ENCODE data around the gene PCDHGC5. TPM values are rescaled to one million over a fixed set of nuclear protein-coding genes. Genes with fewer than 3 reads are reported as not detected.

PCDHGC5 gene
- total RNA-seq, 1 donor from 2014 or later, result 0.06 TPM

DNA sequence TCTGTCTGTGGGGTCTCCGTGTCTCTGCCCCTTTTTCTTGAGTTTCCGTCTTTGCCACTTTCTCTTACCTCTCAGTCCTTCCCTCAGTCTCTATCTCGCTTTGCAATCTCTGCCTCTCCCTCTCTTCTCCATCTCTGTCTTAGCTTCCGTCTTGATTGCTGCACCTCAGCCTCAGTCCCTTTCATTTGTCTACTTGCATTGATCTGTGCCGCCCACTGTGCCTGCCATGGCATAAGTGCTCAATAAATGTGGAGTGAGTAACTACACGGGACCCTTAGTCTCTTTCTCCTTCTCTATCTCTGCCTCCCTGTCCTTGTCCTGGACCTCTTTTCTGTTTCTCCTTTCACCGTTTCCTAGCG, 6.6 kb downstream of the PCDHGC5 start:
- H3K4me3 ChIP-seq (ENCODE audit: low read depth, low read length), result no peak overlapping the region
- TF ChIP-seq, protein P1, sequence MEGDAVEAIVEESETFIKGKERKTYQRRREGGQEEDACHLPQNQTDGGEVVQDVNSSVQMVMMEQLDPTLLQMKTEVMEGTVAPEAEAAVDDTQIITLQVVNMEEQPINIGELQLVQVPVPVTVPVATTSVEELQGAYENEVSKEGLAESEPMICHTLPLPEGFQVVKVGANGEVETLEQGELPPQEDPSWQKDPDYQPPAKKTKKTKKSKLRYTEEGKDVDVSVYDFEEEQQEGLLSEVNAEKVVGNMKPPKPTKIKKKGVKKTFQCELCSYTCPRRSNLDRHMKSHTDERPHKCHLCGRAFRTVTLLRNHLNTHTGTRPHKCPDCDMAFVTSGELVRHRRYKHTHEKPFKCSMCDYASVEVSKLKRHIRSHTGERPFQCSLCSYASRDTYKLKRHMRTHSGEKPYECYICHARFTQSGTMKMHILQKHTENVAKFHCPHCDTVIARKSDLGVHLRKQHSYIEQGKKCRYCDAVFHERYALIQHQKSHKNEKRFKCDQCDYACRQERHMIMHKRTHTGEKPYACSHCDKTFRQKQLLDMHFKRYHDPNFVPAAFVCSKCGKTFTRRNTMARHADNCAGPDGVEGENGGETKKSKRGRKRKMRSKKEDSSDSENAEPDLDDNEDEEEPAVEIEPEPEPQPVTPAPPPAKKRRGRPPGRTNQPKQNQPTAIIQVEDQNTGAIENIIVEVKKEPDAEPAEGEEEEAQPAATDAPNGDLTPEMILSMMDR (conservative IDR thresholded peaks at IDR 0.05; ENCODE audit: low read depth, low read length), result no peak
- no peak for DNase-seq (ENCODE audit: low read depth)

DNA sequence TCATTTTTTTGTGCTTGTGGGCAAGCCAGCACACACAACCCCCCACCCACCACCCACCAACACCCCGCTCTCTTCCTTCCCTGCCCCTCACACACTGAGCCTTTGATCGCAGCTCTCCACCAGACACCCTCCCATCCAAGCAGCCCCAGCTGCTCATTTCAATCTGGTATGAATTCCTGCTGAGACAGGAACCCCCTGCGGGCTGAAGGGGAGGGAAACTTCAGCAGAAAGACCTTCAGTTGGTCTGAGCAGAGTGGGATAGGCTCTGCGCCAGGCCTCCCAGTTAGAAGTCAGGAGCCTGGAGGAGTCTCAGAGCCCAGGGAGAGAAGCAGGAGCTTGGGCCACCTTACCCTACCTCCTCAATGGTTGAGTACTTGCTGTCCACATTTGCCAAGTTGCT, 7.2 kb downstream of the PCDHGC5 start:
- H3K4me3 ChIP-seq (ENCODE audit: low read depth, low read length), result no peak overlapping the region
- TF ChIP-seq, protein P1 (conservative IDR thresholded peaks at IDR 0.05; ENCODE audit: low read depth, low read length), result no peak
- no peak for DNase-seq (ENCODE audit: low read depth)

DNA sequence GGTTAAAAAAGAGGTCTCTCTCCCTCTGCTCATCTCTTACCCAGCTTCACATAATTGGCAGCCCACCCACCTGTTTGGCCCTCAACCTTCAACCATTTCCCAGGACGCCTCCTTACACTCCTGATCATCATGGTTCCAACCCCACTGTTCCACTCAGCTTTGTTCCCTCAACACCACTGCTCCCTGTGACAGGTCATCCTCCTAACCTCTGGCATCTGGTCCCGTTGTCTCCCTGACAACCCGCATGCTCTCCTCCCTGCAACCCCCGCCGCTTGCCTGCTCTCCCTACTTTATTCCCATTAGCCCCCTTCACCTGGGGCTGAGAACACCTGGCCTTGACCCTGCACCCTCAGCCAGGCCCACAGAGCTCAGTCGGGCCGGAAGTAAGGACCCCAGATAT, 12.9 kb downstream of the PCDHGC5 start:
- no peak for DNase-seq (ENCODE audit: low read depth)

DNA sequence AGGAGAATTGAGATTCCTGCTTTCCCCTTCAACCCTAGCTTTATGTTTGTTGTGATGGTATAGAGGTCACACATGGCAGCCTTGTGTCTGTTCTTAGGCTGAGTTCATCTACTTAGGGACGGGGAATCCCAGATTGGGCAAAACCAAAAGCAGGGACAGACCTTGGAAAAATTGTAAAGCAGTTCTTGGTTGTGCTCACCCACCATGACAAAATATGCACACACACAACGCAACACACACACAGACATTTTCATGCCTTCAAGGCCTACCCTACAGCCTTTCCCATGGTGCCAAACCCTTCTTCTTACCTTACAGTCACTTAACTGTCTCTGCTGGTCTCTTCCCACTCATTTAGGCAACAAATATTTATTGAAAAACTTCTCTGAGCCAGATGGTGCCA, 14.8 kb downstream of the PCDHGC5 start:
- TF ChIP-seq, protein P1 (conservative IDR thresholded peaks at IDR 0.05; ENCODE audit: low read depth, low read length), result no peak
- no peak overlapping the region for H3K4me3 ChIP-seq (ENCODE audit: low read depth, low read length)
- no peak for DNase-seq (ENCODE audit: low read depth)

More for the DNA sequence above, 12.9 kb downstream of the PCDHGC5 start:
- TF ChIP-seq, protein P1 (conservative IDR thresholded peaks at IDR 0.05; ENCODE audit: low read depth, low read length), result no peak
- no peak overlapping the region for H3K4me3 ChIP-seq (ENCODE audit: low read depth, low read length)

DNA sequence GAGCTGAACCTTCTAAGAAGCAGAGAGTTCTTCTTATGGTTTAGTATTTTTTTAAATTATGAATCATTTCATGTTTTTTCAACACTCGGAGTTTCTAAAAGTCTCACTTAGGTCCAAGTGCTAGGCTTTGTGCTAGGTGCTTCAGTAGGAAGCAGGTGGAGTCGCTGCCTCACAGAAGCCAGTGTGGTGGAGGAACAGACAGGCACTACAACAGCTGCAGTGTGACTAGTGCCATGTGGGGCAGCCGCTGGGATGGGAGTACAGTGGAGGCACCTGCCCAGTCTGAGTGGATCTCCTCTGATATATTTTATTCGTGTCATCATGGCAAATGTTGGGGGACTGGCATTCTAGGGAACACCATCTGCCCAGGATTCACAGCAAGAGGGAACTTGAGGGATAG, 15.3 kb downstream of the PCDHGC5 start:
- TF ChIP-seq, protein P1 (conservative IDR thresholded peaks at IDR 0.05; ENCODE audit: low read depth, low read length), result no peak
- H3K4me3 ChIP-seq (ENCODE audit: low read depth, low read length), result no peak overlapping the region
- DNase-seq (ENCODE audit: low read depth), result no peak

DNA sequence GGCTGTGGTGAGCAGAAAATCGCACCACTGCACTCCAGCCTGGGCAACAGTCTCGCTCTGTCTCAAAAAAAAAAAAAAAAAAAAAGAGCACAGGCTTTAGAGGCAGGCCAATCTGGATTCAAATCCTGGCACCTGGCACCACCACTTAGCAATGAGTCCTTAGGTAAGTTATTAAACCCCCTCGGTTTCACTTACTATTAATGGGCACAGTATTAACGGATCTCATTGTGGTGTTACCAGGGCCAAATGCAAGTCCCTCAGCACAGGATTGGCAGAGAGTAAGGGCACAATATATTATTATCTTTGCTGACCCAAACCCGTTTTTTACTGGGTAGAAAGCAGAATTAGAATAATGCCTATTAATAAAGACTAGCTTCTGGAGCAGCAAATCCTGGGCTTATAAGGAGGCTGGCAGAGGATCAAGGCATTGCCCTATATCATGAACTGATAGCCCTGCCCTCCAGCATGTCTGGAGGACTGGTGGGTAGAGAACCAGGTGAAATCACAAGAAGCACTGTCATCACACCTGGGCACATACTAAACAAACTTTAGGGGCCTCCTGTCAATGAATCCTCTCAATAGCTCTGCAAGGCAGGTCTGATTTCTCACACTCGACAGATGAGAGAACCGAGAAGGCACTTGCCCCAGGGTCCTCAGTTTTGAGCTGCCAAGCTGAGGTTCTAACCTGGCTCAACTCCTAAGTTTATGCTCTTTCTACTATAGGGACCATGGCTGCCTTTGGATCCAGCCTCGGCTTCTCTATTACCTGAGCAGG, 17.7 kb downstream of the PCDHGC5 start:
- DNase-seq (ENCODE audit: low read depth), result no peak
- TF ChIP-seq, protein P1 (conservative IDR thresholded peaks at IDR 0.05; ENCODE audit: low read depth, low read length), result no peak
- H3K4me3 ChIP-seq (ENCODE audit: low read depth, low read length), result no peak overlapping the region
